HG03064 (cell line): ENCODE measurements around the gene SLC38A2.
"Not testable (repeated sequence)": the region's sequence is repeated elsewhere in the genome, so short reads cannot be mapped to it uniquely, and the experiment has no call there.

Experiments used
- ATAC-seq: cut with Tn5 transposase; IDR thresholded peaks from one replicate; pipeline ENCODE4 v1.9.1; 2021; ENCODE audit warnings: low read depth; ENCODE audit not compliant: unreplicated experiment

Gene SLC38A2

GRCh38 chr12:46372544-46373300 lies at the start of gene SLC38A2:
TSS of gene SLC38A2 (minus strand) at chr12:46372773. CDS start at chr12:46371293, 1,480 bp downstream.
- ATAC-seq: peak; percentile 79

DNA sequence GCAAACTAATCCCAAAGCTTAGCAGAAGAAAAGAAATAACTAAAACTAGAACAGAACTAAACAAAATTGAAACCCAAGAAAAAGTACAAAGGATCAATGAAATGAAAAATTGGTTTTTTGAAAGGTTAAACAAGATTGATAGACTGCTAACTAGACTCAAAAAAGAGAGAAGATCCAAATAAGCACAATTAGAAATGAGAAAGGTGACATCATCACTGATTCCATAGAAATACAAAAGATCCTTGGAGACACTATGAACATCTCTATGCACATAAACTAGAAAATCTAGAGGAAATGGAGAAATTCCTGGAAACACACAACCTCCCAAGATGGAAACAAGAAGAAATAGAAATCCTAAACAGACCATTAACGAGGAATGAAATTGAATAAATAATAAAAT lies 47.1 kb upstream of the SLC38A2 start:
- no peak for ATAC-seq

DNA sequence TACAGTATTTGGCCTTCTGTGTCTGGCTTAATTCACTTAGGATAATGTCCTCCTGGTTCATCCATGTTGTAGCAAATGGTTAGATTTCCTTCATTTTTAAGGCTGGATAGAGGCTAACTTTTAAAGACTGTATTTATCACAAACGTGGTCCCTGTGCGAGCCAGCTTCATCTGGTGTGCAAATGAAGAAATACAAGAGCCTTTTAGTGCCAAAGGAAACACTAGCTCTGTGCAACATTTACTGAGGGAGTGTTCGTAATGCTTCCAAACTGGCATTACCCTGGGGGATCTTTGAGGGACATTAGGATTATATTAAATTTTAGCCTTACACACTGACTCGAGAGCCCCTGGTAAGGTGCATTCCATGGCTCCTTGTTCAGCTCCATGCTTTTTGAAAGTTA lies 43.0 kb upstream of the SLC38A2 start:
- no peak for ATAC-seq

DNA sequence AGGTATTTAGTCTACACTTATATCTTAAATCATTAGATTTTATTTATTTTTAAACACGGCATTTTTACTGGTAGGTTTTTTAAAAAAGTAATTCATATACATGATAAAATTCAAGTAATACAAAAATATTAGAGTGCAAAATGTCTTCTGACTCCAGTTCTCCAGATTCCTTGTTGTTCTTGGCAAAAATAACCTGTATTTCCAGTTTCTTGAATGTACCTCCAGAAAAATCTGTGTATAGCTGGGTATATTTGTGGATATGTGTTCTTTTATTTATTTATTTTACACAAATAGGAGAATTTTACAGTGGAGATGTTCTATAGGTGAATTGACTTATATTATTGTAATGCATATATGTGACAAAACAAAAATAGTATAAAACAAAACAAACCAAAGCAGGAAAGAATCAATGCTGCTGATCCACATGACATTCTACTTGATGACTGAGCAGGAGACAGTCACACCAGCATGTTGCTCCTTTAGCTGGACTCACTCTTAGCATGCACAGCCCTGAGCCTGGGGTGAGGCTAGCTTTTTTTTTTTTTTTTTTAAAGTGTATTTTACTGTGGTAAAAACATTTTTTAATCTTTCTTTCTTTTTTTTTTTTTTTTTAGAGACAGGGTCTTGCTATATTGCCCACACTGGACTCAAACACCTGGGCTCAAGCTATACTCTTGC lies 42.2 kb upstream of the SLC38A2 start:
- ATAC-seq: no peak

DNA sequence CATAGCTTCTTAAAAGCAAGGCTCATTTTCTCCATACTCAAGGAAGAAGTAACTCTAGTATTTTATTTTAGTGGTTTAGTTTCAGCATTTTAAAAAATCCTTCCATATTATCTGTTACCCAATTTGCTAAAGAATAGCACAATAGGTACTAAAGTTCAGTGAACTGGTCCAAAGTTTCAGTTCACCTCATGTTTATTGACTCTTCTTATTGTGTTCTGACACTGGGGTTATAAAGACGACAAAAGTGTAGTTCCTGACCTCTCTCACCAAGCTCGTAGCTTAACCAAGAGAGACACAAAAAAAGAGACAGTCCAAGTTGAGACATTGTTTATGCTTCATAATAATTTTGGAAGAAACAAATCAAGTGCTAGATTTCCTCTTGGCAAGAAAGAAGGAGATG lies 40.8 kb upstream of the SLC38A2 start:
- ATAC-seq: no peak

DNA sequence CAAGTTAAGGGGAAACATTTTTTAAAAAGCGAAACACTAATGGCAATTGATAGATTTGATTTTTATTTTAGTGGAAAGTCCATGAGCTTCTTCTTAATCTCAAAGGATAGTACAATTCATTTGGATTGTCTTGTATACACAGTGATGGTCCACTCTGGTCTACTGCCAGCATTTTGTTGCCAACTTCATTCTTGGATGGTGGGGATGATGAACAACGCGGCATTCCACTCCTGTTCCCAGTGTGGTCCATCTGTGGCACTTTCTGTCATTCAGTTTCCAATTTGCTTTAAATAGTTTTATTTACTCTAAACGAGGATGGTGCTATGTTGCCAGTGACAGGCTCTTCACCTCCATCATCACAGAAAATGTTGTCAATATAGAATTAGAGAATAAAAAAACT lies 40.3 kb upstream of the SLC38A2 start:
- no peak for ATAC-seq

GRCh38 chr12:46410495-46410894 lies 37.9 kb upstream of the SLC38A2 start:
- ATAC-seq: no peak

DNA sequence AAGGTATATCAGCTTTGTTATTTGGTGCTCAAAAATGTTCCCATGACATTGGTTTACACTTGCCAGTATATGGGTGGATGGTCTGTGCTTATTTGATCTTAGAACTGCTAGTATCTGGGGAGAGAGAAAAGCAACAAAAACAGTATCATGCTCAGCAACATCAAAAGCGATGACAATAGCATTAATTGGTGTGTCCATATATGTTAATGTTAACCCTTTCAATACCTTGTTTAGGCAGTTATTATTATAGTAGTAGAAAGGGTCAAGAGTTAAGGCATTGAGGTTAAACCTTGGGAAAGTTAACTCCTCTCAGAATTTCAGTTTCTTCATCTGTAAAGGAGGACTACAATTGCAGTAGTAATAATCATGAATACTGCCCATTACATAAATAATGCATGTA lies 37.4 kb upstream of the SLC38A2 start:
- no peak for ATAC-seq

- no peak for ATAC-seq
These were observed 36.8 kb upstream of the SLC38A2 start for GRCh38 chr12:46409342-46409741.

DNA sequence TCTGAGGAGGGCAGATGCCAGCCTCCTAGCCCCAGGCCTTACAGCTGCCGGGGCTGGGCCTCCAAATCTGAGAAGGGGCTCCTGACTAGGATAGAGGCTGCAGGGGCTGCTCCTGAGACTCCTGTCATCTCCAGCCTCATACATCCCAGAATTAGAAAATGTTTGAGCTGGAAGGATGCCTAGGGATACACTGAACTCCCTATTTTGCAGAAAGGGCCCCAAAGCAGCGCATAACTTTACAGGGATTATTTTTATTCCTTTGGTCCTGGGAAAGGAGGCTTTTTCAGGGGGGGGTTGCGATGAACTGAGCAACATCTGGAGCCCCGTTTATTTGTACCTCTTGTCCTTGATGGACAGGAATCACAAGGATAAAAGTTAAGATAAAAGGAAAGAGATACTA lies 35.9 kb upstream of the SLC38A2 start:
- no peak for ATAC-seq

DNA sequence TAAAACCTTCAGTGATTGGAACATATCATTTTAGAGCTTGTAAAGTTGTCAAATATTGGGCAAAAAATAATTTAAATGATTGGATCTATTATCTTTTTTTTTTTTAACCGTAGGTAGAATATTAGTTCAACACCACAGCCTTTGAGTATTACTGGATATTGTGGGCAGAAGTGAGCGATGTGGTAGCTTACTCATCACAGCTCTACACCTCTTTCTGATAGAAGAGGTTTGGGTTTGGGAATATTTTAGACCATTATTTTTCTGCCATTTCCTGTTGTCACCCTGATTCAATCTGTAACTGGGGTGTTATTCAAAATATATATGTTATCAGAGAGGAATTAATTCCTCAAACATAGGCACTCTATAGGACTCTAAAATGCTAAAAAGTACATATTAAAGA lies 34.8 kb upstream of the SLC38A2 start:
- ATAC-seq: no peak

DNA sequence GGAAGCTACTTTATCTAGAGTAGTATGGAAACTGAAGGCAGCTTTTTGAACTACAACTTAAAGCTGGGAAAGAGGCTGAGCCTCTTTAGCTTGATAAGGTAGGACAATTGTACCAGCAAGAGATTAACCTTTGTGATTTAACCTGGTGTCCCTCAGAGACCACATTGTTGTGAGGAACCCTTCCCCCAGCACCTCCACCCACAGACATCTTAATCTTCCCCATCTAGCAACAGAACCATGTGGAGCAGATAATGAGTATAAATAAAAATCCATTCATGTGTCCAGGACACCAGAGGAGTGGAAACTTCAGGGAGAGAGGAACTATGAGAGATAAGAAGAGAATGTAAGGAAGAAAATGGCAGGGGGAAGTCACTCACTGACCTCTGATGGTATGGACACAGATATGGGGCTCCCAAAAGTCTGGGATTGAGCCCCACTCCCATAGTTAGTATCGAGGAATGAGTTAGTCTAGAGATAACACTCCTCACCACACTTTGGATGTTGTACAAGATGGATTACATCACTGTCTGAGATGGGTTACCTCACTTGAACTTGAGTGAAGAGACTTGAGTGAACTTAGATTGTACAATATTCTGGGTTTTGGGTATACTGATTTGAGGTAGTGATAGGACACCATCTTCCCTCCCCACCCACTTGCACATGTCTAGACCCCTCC lies 33.9 kb upstream of the SLC38A2 start:
- no peak for ATAC-seq

DNA sequence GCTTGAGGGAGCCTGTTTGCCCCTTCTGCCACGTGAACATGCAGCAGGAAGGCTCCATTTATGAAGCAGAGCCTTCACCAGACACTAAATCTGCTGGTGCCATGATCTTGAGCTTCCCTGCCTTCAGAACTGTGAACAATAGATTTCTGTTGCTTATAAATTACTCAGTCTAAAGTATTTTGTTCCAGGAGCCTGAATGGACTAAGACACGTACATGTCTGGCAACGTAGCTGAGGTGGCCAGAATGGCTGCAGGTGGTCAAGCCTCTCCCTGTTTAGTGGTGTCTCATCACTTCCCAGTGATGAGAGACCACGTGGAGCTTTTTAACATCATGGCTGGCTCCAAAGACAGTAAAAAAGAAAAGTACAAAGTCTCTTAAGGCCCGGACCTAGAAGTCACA lies 32.2 kb upstream of the SLC38A2 start:
- no peak for ATAC-seq

DNA sequence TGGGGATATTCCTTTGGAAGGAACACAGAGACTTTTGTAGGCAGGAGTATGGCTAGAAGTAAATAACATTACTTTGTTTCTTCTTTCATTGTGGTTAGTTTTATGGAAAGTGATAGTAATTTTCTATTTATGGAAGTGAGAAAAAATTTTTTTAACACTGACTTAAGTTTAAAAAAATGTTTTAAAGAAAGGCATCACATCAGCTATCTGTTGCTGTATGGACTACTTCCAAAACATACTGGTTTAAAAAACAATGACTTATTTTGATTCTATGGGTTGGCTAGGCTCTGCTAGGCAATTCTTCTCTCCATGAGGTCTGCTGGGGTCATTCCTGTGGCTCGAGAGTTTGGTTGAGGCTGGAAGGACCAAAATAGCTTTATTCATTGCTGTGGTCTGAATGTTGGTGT lies 31.7 kb upstream of the SLC38A2 start:
- ATAC-seq: no peak

GRCh38 chr12:46403719-46404070 lies 31.1 kb upstream of the SLC38A2 start:
- ATAC-seq: no peak

DNA sequence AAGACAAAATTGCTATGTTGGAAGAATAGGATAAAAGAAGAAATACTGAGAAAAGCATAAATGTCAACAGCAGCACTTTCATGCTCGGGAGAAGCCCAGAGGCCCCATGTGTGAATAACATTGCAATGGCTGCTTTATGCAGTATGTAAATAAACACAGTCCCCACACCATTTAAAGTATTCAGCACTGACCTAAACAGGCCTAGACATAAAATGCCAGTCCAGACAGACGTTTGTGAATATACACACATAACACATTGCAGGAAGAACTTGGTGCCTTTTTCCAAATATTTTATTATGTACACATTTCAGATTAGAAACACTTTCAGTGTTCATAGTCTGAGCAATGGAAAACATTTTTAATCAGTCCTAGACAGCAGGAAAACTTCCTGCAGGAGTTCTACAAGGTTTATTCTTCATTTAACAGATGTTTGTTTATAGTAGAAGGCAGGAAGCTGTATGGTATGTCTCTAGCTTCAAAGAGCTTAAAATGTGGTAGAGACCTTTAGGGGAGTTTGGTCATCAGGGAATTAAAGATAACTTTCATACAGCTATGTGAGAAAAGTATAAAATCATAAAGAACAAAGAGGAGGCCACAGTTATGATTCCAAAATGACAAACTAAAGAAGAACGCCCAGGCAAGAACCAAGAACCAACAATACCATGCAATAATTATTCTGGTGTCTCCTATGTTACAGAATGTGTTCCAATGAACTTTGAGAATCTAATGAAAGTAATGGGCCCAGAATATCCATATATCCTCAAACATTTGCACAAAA lies 30.6 kb upstream of the SLC38A2 start:
- no peak for ATAC-seq

DNA sequence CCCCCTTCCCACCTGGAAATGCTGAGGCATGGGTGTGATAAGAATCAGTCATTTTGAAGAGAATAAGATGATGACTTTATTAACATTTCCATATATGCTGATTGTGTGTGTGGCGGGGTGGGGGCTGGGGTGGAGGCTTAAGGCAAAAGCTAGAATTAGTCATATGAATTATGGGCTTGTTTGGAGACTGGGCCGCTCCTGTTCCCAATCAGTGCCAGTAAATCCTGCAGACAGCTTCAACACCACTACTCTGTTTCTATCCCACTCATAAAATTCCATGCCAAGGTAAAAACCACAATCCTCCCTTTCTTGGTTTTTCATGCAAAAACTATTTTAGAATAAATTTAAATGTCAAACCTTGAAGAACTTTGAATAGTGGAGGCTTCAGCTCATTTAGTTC lies 29.9 kb upstream of the SLC38A2 start:
- no peak for ATAC-seq

DNA sequence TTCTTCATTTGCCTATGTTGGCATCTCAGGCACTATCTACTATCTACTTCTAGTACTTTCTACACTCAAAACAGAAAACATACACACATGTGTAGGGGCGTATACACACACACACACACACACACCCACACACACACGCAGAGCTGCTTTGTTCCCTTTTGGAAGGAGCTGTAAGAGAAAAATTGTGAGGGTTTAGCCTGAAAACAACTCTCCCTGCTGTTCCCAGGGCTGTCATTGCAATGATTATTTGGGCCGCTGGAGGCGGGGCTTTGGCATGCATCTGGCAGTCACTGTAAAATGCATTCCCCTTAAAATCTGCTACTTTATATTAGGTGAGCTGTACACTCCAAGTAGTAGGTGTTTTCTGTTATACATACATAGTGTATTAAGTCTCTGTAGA lies 29.1 kb upstream of the SLC38A2 start:
- no peak for ATAC-seq

- no peak for ATAC-seq
These were observed 27.8 kb upstream of the SLC38A2 start for GRCh38 chr12:46400406-46400805.

- ATAC-seq: not testable (repeated sequence)
These were observed 27.1 kb upstream of the SLC38A2 start for GRCh38 chr12:46399461-46400248.
